Measurements from ENCODE around the gene DENND5B.
"Not testable (repeated sequence)": the region's sequence is repeated elsewhere in the genome, so short reads cannot be mapped to it uniquely, and the experiment has no call there.

DENND5B gene

GRCh38 chr12:31589904-31590641, 863 bp downstream of the DENND5B start:
- Histone ChIP-seq H3K36me3 (ENCODE audit: control insufficient read depth, low read depth, low read length) (no peaks in the 10 kb centered on the region), H3K4me3 (ENCODE audit: low read length) (peak overlapping the region; percentile 75), H3K9ac (ENCODE audit: low read length) (peak overlapping the region; percentile 73), H3K27me3 (ENCODE audit: control insufficient read depth, insufficient read depth, low read length) (peaks cover 31% of the 10 kb centered on the region), H3K4me1 (ENCODE audit: control insufficient read depth, low read depth, low read length) (peaks cover 12% of the 10 kb centered on the region), H3K9me3 (ENCODE audit: control insufficient read depth, low read depth, low read length) (no peaks in the 10 kb centered on the region), H3K27ac (ENCODE audit: low read length) (no peak overlapping the region)

GRCh38 chr12:31589598-31589903, 1.4 kb downstream of the DENND5B start:
- Histone ChIP-seq H3K27ac (ENCODE audit: low read length) (no peak overlapping the region), H3K27me3 (ENCODE audit: control insufficient read depth, insufficient read depth, low read length) (peaks cover 31% of the 10 kb centered on the region), H3K9me3 (ENCODE audit: control insufficient read depth, low read depth, low read length) (no peaks in the 10 kb centered on the region), H3K36me3 (ENCODE audit: control insufficient read depth, low read depth, low read length) (no peaks in the 10 kb centered on the region), H3K9ac (ENCODE audit: low read length) (peak overlapping the region; percentile 73), H3K4me3 (ENCODE audit: low read length) (peak overlapping the region; percentile 75), H3K4me1 (ENCODE audit: control insufficient read depth, low read depth, low read length) (peaks cover 13% of the 10 kb centered on the region)

GRCh38 chr12:31588976-31589375, 2.0 kb downstream of the DENND5B start:
- Histone ChIP-seq H3K4me1 (ENCODE audit: control insufficient read depth, low read depth, low read length) (peaks cover 13% of the 10 kb centered on the region), H3K36me3 (ENCODE audit: control insufficient read depth, low read depth, low read length) (no peaks in the 10 kb centered on the region), H3K27ac (ENCODE audit: low read length) (no peak overlapping the region), H3K9me3 (ENCODE audit: control insufficient read depth, low read depth, low read length) (no peaks in the 10 kb centered on the region), H3K4me3 (ENCODE audit: low read length) (peak overlapping the region; percentile 75), H3K27me3 (ENCODE audit: control insufficient read depth, insufficient read depth, low read length) (peaks cover 31% of the 10 kb centered on the region), H3K9ac (ENCODE audit: low read length) (peak overlapping the region; percentile 73)

- no peak overlapping the region for H3K4me3 ChIP-seq (ENCODE audit: low read length)
- peaks cover 24% of the 10 kb centered on the region for H3K27me3 ChIP-seq (ENCODE audit: control insufficient read depth, insufficient read depth, low read length)
- peaks cover 13% of the 10 kb centered on the region for H3K4me1 ChIP-seq (ENCODE audit: control insufficient read depth, low read depth, low read length)
These were observed 4.2 kb downstream of the DENND5B start for GRCh38 chr12:31586728-31587127.

GRCh38 chr12:31585895-31586294, 5.0 kb downstream of the DENND5B start:
- H3K4me3 ChIP-seq (ENCODE audit: low read length), result no peak overlapping the region
- no peaks in the 10 kb centered on the region for H3K9me3 ChIP-seq (ENCODE audit: control insufficient read depth, low read depth, low read length)
- H3K9ac ChIP-seq (ENCODE audit: low read length), result no peak overlapping the region
- peaks cover 13% of the 10 kb centered on the region for H3K4me1 ChIP-seq (ENCODE audit: control insufficient read depth, low read depth, low read length)
- no peak overlapping the region for H3K27ac ChIP-seq (ENCODE audit: low read length)
- H3K36me3 ChIP-seq (ENCODE audit: control insufficient read depth, low read depth, low read length), result no peaks in the 10 kb centered on the region
- peaks cover 19% of the 10 kb centered on the region for H3K27me3 ChIP-seq (ENCODE audit: control insufficient read depth, insufficient read depth, low read length)

More at GRCh38 chr12:31586728-31587127, 4.2 kb downstream of the DENND5B start:
- H3K9ac ChIP-seq (ENCODE audit: low read length), result no peak overlapping the region
- H3K9me3 ChIP-seq (ENCODE audit: control insufficient read depth, low read depth, low read length), result no peaks in the 10 kb centered on the region
- no peak overlapping the region for H3K27ac ChIP-seq (ENCODE audit: low read length)
- no peaks in the 10 kb centered on the region for H3K36me3 ChIP-seq (ENCODE audit: control insufficient read depth, low read depth, low read length)

GRCh38 chr12:31585271-31585670, 5.7 kb downstream of the DENND5B start:
- no peaks in the 10 kb centered on the region for H3K9me3 ChIP-seq (ENCODE audit: control insufficient read depth, low read depth, low read length)
- H3K27ac ChIP-seq (ENCODE audit: low read length), result no peak overlapping the region
- no peak overlapping the region for H3K9ac ChIP-seq (ENCODE audit: low read length)
- H3K4me1 ChIP-seq (ENCODE audit: control insufficient read depth, low read depth, low read length), result peaks cover 13% of the 10 kb centered on the region
- peaks cover 19% of the 10 kb centered on the region for H3K27me3 ChIP-seq (ENCODE audit: control insufficient read depth, insufficient read depth, low read length)
- H3K4me3 ChIP-seq (ENCODE audit: low read length), result no peak overlapping the region
- no peaks in the 10 kb centered on the region for H3K36me3 ChIP-seq (ENCODE audit: control insufficient read depth, low read depth, low read length)

- H3K36me3 ChIP-seq (ENCODE audit: control insufficient read depth, low read depth, low read length), result no peaks in the 10 kb centered on the region
- no peak overlapping the region for H3K9ac ChIP-seq (ENCODE audit: low read length)
- peaks cover 19% of the 10 kb centered on the region for H3K27me3 ChIP-seq (ENCODE audit: control insufficient read depth, insufficient read depth, low read length)
- no peak overlapping the region for H3K4me3 ChIP-seq (ENCODE audit: low read length)
- peaks cover 13% of the 10 kb centered on the region for H3K4me1 ChIP-seq (ENCODE audit: control insufficient read depth, low read depth, low read length)
- no peak overlapping the region for H3K27ac ChIP-seq (ENCODE audit: low read length)
- H3K9me3 ChIP-seq (ENCODE audit: control insufficient read depth, low read depth, low read length), result no peaks in the 10 kb centered on the region
These were observed 6.2 kb downstream of the DENND5B start for GRCh38 chr12:31584782-31585181.

- Histone ChIP-seq H3K27ac (ENCODE audit: low read length) (no peak overlapping the region), H3K36me3 (ENCODE audit: control insufficient read depth, low read depth, low read length) (no peaks in the 10 kb centered on the region), H3K4me1 (ENCODE audit: control insufficient read depth, low read depth, low read length) (peaks cover 8% of the 10 kb centered on the region), H3K9ac (ENCODE audit: low read length) (no peak overlapping the region), H3K4me3 (ENCODE audit: low read length) (no peak overlapping the region), H3K27me3 (ENCODE audit: control insufficient read depth, insufficient read depth, low read length) (peaks cover 11% of the 10 kb centered on the region), H3K9me3 (ENCODE audit: control insufficient read depth, low read depth, low read length) (no peaks in the 10 kb centered on the region)
These were observed 7.1 kb downstream of the DENND5B start for GRCh38 chr12:31583878-31584277.

GRCh38 chr12:31582155-31582554, 8.8 kb downstream of the DENND5B start:
- H3K4me1 ChIP-seq (ENCODE audit: control insufficient read depth, low read depth, low read length), result peaks cover 8% of the 10 kb centered on the region
- no peaks in the 10 kb centered on the region for H3K36me3 ChIP-seq (ENCODE audit: control insufficient read depth, low read depth, low read length)
- H3K27me3 ChIP-seq (ENCODE audit: control insufficient read depth, insufficient read depth, low read length), result no peaks in the 10 kb centered on the region
- no peak overlapping the region for H3K9ac ChIP-seq (ENCODE audit: low read length)
- no peaks in the 10 kb centered on the region for H3K9me3 ChIP-seq (ENCODE audit: control insufficient read depth, low read depth, low read length)
- no peak overlapping the region for H3K4me3 ChIP-seq (ENCODE audit: low read length)
- no peak overlapping the region for H3K27ac ChIP-seq (ENCODE audit: low read length)

- H3K4me3 ChIP-seq (ENCODE audit: low read length), result no peak overlapping the region
- H3K4me1 ChIP-seq (ENCODE audit: control insufficient read depth, low read depth, low read length), result peaks cover 5% of the 10 kb centered on the region
- H3K27me3 ChIP-seq (ENCODE audit: control insufficient read depth, insufficient read depth, low read length), result no peaks in the 10 kb centered on the region
- H3K36me3 ChIP-seq (ENCODE audit: control insufficient read depth, low read depth, low read length), result no peaks in the 10 kb centered on the region
- no peak overlapping the region for H3K27ac ChIP-seq (ENCODE audit: low read length)
- no peaks in the 10 kb centered on the region for H3K9me3 ChIP-seq (ENCODE audit: control insufficient read depth, low read depth, low read length)
- no peak overlapping the region for H3K9ac ChIP-seq (ENCODE audit: low read length)
These were observed 12.3 kb downstream of the DENND5B start for GRCh38 chr12:31578632-31579031.

- Histone ChIP-seq H3K9ac (ENCODE audit: low read length) (no peak overlapping the region), H3K27me3 (ENCODE audit: control insufficient read depth, insufficient read depth, low read length) (no peaks in the 10 kb centered on the region), H3K4me3 (ENCODE audit: low read length) (no peak overlapping the region), H3K36me3 (ENCODE audit: control insufficient read depth, low read depth, low read length) (no peaks in the 10 kb centered on the region), H3K4me1 (ENCODE audit: control insufficient read depth, low read depth, low read length) (peaks cover 13% of the 10 kb centered on the region), H3K27ac (ENCODE audit: low read length) (no peak overlapping the region), H3K9me3 (ENCODE audit: control insufficient read depth, low read depth, low read length) (no peaks in the 10 kb centered on the region)
These were observed 15.9 kb downstream of the DENND5B start for GRCh38 chr12:31574803-31575575.

- not testable (repeated sequence) for H3K9me3 ChIP-seq (ENCODE audit: control insufficient read depth, low read depth, low read length)
These were observed 16.6 kb downstream of the DENND5B start for GRCh38 chr12:31574367-31574766.

More at GRCh38 chr12:31574367-31574766, 16.6 kb downstream of the DENND5B start:
- peaks cover 13% of the 10 kb centered on the region for H3K4me1 ChIP-seq (ENCODE audit: control insufficient read depth, low read depth, low read length)
- H3K9ac ChIP-seq (ENCODE audit: low read length); H3K27ac ChIP-seq (ENCODE audit: low read length); H3K27me3 ChIP-seq (ENCODE audit: control insufficient read depth, insufficient read depth, low read length); H3K4me3 ChIP-seq (ENCODE audit: low read length); H3K36me3 ChIP-seq (ENCODE audit: control insufficient read depth, low read depth, low read length): not testable (repeated sequence)
